ENCODE results near the gene FCHSD1. TPM values are rescaled to one million over a fixed set of nuclear protein-coding genes. Genes with fewer than 3 reads are reported as not detected.

Gene FCHSD1
- total and polyA plus RNA-seq, 2 of the 4 experiments (the other 2 are of a cell fraction): 33.2 to 62.1 TPM

DNA sequence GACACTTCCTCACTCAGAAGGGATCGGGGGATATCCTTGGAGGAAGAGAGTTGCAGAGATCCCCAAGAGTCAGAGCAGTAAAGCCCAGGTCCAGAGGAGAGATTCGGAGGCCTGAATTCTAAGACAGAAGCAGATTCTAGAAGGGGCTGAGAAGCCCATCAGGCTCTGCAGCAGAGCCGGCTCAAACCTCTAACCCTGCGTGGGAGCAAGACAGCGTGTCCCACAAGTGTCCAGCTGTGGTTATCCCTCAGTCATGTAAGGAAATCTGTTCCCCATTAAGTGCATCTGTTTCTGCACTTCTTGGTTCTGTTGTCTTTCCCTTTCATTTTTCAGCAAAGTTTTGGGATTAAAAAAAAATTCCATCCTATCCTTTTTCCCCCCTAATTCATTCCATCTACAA lies 27.6 kb downstream of the FCHSD1 start:
- Histone ChIP-seq H3K9me3 (ENCODE audit: control insufficient read depth, insufficient read depth, low read length) (no peaks in the 10 kb centered on the region), H4K8ac (ENCODE audit: low read depth in 2 of 2, low read length in 2 of 2) (no peak overlapping the region), H2AK9ac (replicated peaks; ENCODE audit: low read depth, low read length, poor library complexity) (no peak overlapping the region), H2AK5ac (ENCODE audit: low read depth, low read length) (no peak overlapping the region), H3K9ac (ENCODE audit: low read depth, low read length) (no peak overlapping the region), H4K91ac (ENCODE audit: insufficient read depth, low read depth, low read length) (no peak overlapping the region), H3K9me1 (ENCODE audit: insufficient read depth, low read length) (peaks cover 11% of the 10 kb centered on the region), H2BK20ac (ENCODE audit: low read depth, low read length) (no peak overlapping the region), H3K4me1 (ENCODE audit: control insufficient read depth, insufficient read depth, low read length) (peaks cover 6% of the 10 kb centered on the region), H2BK120ac (ENCODE audit: low read depth, low read length) (no peak overlapping the region), H3K18ac (ENCODE audit: low read depth, low read length) (no peak overlapping the region), H4K5ac (ENCODE audit: low read depth, low read length) (no peak overlapping the region), H3K79me1 (ENCODE audit: low read depth in 1 of 2, low read length in 2 of 2) (peaks cover 3 to 12% of the 10 kb centered on the region in 2 experiments; a peak in 1 of 4 replicates), H2BK5ac (ENCODE audit: low read depth, low read length, poor library complexity, severe bottlenecking) (no peak overlapping the region), H3K23ac (ENCODE audit: low read depth, low read length) (no peak overlapping the region), H3K56ac (ENCODE audit: extremely low read depth, insufficient read depth, low read length) (no peak overlapping the region), H4K20me1 (ENCODE audit: insufficient read depth, low read length) (peaks cover 4% of the 10 kb centered on the region; the same call in 1 of the 2 replicates), H3K4ac (ENCODE audit: low read depth, low read length) (no peak overlapping the region), H3K27me3 (ENCODE audit: control insufficient read depth, insufficient read depth, low read length) (no peaks in the 10 kb centered on the region), H2BK15ac (ENCODE audit: low read depth, low read length) (no peak overlapping the region), H3K14ac (replicated peaks; ENCODE audit: low read depth, low read length) (no peak overlapping the region), H2AFZ (replicated peaks; ENCODE audit: low read length, poor library complexity) (no peak overlapping the region), H3K27ac (ENCODE audit: insufficient read depth, low read length) (no peak overlapping the region), H3K4me2 (ENCODE audit: low read depth, low read length) (no peak overlapping the region), H3K4me3 (ENCODE audit: insufficient read depth, low read depth, low read length) (no peak overlapping the region), H3K36me3 (ENCODE audit: control insufficient read depth, insufficient read depth, low read length) (peaks cover 50% of the 10 kb centered on the region)
- DNase-seq: no peak
- TF ChIP-seq RFX5 (IDR thresholded peaks at IDR 0.05; ENCODE audit: low read depth, low read length): no peak
- no peak for TF ChIP-seq POLR2A (IDR thresholded peaks at IDR 0.05; ENCODE audit: low read depth, low read length)
- no peak for TF ChIP-seq MAFK (IDR thresholded peaks at IDR 0.05; ENCODE audit: low read depth, low read length)
- in situ Hi-C loops (cut with MboI; ENCODE audit: low sequenced_read_pairs) (no loop called here), intact Hi-C loops (cut with micrococcal nuclease) (no loop called here), dilution Hi-C loops (cut with HindIII; ENCODE audit: low sequenced_read_pairs, unreplicated experiment) (no loop called here)
- WGBS, 2 experiments (ENCODE audit: extremely low coverage in 2 of 2, insufficient read length in 1 of 2): no CpG with 5 or more reads among the region's 5 CpGs
- CTCF ChIA-PET: interaction anchor here (0.6 kb wide), 1 partner anchor 199 kb away, joined by 3 read pairs; no protein-coding TSS in a partner anchor
- POLR2A ChIA-PET (ENCODE audit: unreplicated experiment): no interaction called here
- ATAC-seq (ENCODE audit: low read depth): no peak
- BruUV-seq (replicated peaks): no TSS peak

All from IMR-90 (cell line).